NCI-H1694 (cell line): ENCODE results near the gene PTH1R.

Experiments used
- DNase-seq: peaks from one replicate; lab custom pipeline; 2025; lab: John Stamatoyannopoulos, UW

The PTH1R gene

GRCh38 chr3:46930945-46931403 lies 53.5 kb downstream of the PTH1R start:
- no peak for DNase-seq

- DNase-seq: no peak
Measured at GRCh38 chr3:46931631-46932331, 54.3 kb downstream of the PTH1R start.

- no peak for DNase-seq
Measured at GRCh38 chr3:46932455-46933225, 55.1 kb downstream of the PTH1R start.

- DNase-seq: no peak
Measured at GRCh38 chr3:46933261-46933660, 55.7 kb downstream of the PTH1R start.

- no peak for DNase-seq
Measured at GRCh38 chr3:46934072-46934471, 56.6 kb downstream of the PTH1R start.

- DNase-seq: no peak
Measured at GRCh38 chr3:46934498-46935167, 57.1 kb downstream of the PTH1R start.

- DNase-seq: no peak
Measured at GRCh38 chr3:46935168-46935858, 57.8 kb downstream of the PTH1R start.

GRCh38 chr3:46935989-46936558 lies 58.6 kb downstream of the PTH1R start:
- DNase-seq: no peak

- no peak for DNase-seq
Measured at GRCh38 chr3:46936733-46937250, 59.3 kb downstream of the PTH1R start.

- no peak for DNase-seq
Measured at GRCh38 chr3:46938118-46938517, 60.6 kb downstream of the PTH1R start.

GRCh38 chr3:46939578-46940445 lies 62.3 kb downstream of the PTH1R start:
- no peak for DNase-seq

GRCh38 chr3:46942076-46942475 lies 64.6 kb downstream of the PTH1R start:
- no peak for DNase-seq

GRCh38 chr3:46942481-46943236 lies 65.1 kb downstream of the PTH1R start:
- no peak for DNase-seq

- DNase-seq: no peak
Measured at GRCh38 chr3:46943237-46944187, 66.0 kb downstream of the PTH1R start.

- no peak for DNase-seq
Measured at GRCh38 chr3:46944191-46944590, 66.7 kb downstream of the PTH1R start.

- no peak for DNase-seq
Measured at GRCh38 chr3:46946416-46946815, 68.9 kb downstream of the PTH1R start.

- no peak for DNase-seq
Measured at GRCh38 chr3:46946856-46947545, 69.5 kb downstream of the PTH1R start.

- no peak for DNase-seq
Measured at GRCh38 chr3:46947546-46947901, 70.0 kb downstream of the PTH1R start.
